GM19452 (cell line): Measurements from ENCODE around the gene ATP2A3.

Experiments
- ATAC-seq: cut with Tn5 transposase; IDR thresholded peaks from one replicate; pipeline ENCODE4 v1.9.1; 2021; ENCODE audit not compliant: unreplicated experiment

Gene ATP2A3

DNA sequence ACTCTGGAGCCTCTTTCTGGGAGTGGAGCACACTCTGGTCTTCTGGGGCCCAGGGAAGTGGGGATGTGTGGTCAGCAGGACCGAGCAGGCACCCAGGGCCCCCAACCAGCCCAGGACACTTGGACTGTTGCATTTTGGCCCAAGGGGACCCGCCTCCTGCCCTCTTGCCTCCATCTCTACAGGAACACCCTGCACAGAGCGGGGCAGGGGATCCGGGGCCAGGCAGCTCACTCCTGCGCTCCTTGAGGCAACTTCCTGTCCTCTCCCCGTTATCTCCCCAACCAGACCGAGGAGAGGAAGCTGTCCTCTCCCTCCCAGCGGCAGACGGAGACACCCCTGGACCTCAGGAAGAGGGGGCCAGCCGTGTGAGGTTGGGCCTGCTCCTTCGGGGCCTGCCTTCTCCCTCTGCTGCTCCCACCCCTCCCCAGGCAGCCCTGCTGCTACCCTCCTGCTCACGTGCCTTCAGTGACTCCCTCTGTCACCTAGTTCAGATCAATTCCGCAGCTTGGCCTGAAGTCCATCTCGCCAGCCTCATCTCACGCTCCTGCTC, 10.0 kb upstream of the ATP2A3 start:
- ATAC-seq: no peak

DNA sequence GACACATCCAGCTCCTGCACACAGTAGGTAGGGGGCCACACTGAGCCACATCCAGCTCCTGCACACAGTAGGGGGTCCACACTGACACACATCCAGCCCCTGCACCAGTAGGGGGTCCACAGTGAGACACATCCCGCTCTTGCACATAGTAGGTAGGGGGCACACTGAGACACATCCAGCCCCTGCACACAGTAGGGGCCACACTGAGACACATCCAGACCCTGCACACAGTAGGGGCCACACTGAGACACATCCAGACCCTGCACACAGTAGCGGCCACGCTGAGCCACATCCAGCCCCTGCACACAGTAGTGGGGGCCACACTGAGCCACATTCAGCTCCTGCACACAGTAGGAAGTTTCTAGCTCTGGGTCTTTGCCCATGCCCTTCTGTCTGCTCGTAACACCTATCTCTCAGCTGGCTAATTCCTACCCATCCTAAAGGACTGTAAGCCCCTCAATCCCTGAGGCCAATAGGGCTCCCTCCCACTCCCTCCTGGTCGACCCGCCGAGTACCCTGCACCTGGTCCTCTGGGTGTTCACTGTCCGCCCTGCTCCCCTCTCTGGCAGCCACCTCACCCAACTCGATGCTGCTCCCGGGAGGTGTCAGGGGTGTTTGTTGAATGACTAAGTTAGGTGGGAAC, 9.4 kb upstream of the ATP2A3 start:
- ATAC-seq: no peak

DNA sequence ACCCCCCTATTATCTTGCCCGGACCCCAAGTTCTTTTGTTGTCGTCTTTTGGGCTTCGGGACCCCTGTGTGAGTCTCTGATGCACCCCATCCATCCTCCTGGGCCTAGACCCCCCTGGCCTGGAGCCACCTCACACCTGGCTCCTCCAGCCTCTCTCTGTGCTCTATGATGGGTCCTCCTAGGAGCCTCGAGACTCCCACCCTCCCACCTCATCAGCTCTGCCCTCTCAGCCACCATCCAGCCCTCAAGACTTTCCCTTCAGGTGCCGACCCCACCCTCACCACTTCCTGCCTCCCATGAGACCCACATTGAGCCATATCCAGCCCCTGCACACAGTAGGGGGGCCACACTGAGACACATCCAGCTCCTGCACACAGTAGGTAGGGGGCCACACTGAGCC, 8.7 kb upstream of the ATP2A3 start:
- no peak for ATAC-seq

DNA sequence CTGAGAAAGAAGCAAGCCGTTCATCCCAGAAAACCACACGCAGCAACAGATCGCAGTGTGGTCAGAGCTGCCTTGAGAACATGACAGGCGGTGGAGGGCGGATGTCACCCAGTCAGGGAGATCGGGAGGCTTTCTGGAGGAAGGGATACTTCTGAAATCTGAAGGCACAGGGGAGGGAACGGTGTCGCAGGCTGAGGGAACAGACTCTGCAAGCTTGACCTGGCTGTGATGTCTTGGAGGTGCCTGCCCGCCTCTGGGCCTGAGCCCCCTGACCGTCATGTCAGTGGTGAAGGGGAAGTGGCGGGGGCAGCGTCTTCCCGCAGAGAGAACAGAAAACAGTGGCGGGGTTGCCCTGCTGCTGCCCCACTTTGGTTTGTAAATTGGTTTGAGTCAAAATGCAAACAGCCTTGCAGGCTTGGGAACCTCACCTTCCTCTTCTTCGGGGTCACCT, 8.1 kb upstream of the ATP2A3 start:
- ATAC-seq: no peak

DNA sequence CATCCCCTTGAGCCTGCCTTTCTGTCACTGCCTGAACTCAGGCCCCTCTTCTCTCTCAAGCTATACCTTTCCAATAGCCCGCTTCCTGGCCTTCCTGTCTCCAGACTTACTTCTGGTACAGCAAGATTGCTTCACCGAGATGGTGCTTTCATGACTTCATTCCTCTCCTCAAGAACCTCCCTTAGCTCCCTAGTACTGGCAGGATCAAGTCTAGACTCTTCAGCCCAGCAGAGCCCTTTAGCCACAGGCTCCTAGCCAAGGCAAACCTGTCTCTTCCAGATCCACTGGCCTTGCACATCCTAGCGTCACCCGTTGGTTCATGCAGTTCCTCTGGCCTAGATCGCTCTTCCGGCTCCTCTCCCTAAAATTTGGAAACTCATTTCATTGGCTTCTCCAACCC, 6.4 kb upstream of the ATP2A3 start:
- ATAC-seq: no peak

DNA sequence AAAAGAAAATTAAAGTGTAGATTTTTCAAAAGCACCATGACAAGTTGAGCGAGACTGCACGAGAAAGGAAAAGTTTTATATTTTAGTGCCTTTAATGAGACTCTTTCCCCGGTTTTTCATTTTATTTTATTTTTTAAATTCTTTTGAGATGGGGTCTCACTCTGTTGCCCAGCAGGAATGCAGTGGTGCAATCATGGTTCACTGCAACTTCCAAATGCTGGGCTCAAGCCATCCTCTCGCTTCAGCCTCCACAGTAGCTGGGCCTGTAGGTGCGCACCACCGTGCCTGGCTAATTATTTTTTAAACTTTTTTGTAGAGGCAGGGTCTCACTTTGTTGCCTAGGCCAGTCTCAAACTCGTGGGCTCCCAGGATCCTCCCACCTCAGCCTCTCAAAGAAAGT, 5.7 kb upstream of the ATP2A3 start:
- no peak for ATAC-seq

DNA sequence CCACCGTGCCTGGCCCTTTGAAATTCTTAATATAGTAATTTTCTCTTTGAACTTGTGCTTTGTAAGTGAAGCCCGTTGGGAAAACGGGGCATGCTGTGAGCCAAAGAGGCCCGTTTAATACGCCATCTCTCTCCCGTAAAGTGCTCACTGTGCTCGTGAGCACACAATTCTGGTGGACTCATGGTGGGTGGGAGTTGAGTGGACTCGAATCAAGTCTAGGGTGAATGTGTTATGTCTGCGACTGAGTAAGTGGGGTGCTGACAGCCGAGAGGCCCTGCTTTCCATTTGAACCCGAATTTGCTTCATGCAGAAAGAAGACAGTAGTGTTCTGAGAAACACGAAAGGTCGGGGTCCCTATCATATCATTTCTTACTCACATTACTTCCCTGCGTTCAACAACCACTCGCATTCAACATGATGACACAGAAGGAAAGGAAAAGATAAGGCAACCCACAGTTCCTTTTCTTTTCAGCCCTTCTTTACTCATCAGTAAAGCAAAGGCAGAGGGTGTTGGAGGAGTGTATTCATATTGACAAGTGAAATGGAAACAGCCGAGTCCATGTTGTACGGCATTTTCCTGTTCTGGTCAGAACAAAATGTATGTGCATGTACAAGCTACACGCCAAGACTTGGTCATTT, 4.8 kb upstream of the ATP2A3 start:
- no peak for ATAC-seq

DNA sequence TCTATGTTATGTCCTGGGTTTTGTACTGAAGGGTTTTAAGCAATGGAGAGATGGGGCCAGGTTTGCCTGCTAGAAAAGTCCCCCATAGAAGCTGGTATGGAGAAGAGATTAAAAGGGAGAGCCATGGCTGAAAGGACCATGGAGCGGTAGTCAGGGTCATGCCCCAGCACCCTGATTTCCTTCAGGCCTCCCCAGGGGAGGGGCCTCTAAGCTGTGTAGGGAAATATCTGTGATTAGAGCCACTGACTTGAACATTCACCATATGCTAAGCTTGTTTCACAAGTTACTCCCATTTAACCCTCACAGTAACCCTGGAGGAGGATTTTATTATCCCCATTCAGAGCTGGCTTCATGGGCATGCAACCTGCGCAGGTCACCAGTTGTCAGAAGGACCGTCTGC, 3.8 kb upstream of the ATP2A3 start:
- no peak for ATAC-seq

DNA sequence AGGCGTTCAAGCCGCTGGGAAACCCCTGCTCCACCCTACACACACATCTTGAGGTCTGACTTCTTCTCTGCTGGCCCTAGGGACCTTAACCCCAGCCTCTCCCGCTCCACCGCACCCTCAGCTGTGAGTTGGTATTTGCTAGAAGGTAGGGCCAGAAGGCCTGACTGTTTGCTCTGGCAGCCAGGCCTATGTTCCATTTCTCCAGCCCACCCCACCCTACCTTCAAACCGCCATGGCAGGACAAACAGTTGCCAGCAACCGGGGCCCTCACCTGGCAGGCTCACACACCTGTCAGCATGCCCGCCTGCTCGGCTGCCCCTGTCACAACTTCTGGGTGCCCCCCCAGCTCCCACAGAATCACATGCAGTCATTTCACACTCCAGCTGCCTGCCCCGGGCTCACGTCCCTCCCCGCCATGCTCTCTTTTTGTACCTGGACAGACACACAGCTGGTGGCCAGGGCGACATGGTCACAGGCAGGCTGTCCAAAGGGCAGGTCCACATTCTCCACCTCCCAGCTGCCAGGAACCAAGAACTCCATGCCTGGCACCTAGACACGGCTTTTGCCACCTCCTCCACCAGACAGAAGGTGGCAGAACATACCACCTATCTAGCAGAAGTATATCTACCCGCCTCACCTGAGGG, 2.6 kb upstream of the ATP2A3 start:
- ATAC-seq: no peak

DNA sequence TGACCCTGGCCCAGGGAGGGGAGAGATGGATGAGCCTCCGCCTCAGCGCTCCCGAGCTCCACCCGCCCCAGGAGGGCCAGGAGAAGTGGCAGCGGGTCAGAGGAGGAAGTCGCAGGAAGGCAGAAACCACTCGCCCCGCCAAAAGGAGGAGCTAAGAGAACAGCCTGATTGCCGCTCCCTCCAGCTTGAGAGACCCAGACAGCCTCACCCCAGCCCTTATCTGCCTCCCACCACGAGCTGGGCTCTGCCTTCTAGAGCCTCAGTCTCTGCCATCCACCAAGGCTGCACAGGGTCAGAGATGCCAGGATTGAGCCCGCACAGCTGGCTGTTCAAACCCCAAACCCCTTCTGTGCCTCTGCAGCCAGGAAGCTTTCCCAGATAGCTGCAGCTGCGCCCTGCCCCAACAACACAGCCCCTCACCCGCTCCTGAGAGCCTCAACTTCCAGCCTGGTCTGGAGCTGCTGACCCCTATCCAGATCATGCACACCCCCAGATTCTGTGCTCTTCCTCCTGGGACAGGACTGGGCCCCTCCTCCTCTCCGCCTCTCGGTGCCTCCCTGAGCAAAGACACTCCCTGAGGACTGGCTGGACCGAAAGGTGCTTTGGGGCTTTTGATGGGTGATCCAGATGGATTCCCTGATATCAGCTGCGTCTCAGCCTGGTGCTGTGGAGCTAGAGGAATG, 1.0 kb upstream of the ATP2A3 start:
- ATAC-seq: no peak

DNA sequence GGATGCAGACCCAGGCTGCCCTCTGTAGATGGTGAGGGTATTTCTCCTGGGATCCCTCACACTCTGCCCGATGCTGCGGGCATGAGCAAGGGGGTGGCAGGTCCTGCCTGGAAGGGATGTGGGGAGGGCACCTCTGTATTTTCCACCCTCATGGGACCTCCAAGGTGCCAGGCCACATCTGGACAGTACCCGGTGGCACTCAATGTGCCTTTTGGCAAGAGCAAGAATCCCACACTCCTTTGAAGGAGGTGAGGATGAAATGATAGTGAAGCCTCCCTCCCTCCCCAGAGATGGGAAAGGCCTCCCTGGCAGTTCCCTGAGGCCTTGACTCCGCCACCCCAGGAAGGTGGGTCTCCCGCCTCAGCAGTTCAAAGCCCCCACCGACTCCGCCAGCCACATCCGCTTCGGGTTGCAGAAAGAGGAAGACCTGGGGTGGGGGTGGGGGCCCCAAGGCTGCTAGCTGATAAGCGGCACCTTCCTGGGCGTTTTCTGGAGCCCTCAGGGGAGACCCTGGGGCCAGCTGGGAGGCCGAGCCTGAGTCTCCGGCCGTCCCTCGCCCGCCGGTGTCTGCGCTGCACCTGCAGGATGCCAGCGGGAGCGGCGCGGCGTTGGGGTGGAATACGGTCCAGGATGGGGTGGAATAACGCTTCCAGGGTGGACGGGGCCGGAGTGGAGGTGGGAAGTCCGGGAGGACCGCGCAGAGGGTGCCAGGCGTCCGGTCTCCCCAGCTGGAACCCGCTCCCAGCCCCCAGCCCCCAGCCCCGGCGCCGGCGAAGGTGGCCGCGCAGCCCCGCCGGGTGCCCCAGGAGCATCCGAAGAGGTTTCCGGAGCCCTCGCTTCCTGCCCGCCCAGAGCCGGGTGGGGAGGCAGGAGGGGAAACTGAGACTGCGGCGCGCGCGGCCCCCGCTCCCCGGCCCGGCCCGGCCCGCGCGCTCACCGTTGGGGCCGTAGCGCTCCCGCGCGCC, 718 bp downstream of the ATP2A3 start:
- no peak for ATAC-seq

DNA sequence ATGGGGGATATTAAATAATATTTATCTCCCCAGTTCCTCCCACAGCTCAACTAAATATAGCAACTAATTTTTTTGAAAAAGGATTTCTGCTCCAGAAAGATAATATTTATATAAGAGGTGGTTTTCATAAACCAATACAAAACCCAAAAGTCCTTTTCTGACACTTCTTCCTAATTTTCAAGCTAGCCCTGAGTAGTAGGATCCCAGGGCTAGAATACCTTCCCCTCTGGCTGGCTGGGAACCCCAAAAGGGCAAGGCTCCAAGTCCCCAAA, 1.3 kb downstream of the ATP2A3 start:
- no peak for ATAC-seq

DNA sequence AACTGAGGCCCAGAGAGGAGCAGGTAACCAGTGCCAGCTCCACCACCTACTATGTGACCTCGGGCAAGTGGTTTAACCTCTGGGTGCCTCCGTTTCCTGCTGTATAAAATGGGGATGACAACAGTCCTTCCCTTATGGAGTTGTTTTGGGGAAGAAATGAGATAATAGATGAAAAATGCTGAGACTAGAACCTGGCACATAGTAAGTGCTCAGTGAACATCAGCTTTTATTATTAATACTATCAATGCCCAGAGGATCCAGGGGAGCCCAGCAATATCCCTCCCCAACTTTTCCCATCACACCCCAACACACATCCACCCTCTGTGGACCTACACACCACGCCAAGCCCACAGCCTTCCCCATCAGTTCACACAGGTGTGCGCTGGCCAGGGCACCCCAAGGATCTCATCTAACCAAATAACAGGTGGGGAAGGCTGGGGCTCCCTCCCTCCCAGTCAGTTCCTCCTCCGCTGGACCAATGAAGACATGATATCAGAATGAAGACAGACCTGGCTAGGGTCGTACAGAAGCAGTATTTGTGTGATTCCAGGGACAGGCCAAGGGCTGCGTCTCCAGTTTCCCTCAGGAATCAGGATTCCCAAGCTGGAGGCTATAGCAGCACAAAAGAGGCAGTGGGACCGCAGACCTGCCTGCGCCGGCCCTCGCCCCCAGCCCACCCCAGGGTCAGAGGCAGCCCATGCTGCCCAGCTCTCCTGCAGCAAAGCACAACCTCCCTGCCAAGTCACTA, 1.8 kb downstream of the ATP2A3 start:
- ATAC-seq: no peak

DNA sequence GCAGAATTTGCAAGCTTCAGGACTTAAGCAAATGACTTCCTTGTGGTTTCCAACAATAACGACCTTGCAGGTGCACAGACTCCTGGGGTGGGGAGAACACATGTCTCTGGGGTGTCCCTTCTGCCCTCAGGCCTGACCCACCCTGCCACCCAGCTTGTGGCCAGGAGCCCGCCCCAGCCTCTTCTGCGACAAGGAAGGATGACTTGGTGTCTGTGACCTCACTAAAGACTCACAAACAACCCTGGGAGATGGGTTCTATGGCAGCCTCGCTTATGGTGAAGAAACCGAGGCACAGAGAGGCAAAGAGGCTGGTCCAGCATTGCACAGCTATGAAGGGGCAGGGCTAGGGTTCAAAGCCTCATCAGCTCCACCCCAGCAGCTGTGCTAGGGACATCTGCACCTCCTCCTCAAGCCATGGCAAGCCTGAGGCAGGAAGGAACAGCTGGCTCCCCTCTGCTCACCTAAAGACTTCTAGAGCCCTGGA, 2.6 kb downstream of the ATP2A3 start:
- no peak for ATAC-seq

DNA sequence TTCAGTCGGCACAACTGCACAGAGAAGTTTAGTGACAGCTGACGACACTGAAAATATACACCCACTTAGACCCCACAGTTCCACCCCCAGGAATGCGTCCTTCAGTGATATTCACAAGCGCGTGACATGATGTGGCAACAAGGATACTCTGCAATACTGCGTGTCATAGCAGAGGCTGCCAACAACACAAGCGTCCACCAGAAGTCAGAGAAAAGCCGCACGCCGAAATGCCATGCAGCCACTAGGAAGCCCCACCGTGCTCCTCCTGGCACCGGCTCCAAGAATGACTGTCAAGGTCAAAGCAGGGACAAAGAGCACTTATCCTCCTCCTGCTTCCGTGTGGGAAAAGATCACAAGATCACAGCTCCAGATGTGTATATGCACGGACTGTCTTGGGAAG, 3.5 kb downstream of the ATP2A3 start:
- no peak for ATAC-seq

DNA sequence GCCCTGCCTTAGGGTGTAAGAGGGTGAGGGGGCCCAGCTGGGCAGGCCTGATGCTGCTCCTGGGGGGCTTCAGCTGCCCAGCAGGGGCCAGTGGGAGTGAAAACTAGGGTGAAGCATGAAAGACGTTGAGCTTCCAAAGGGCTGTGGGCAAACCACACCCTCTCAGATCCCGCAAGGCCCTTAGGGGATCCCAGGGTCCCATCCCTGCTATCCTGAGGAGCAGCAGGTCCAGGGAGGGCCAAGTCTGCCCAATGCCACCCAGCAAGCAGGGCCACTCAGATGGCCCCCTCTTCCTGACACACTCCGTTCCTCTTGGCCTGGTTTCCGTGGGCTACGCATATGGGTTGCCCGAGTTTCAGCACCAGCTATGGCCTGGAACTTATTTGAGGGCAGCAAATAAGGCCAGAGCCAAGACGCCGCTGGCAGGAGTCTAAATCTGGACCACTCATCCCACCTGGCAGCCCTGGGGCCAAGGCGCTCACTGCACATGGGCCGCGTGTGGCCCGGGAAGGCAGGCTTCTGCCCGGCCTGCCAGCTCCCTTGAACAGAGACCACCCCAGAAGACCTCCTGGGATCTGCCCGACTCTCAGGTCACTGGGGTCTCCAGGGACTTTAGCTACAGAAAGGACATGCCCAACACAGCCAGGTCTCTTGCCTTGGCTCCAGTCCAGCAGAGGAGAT, 4.2 kb downstream of the ATP2A3 start:
- no peak for ATAC-seq

DNA sequence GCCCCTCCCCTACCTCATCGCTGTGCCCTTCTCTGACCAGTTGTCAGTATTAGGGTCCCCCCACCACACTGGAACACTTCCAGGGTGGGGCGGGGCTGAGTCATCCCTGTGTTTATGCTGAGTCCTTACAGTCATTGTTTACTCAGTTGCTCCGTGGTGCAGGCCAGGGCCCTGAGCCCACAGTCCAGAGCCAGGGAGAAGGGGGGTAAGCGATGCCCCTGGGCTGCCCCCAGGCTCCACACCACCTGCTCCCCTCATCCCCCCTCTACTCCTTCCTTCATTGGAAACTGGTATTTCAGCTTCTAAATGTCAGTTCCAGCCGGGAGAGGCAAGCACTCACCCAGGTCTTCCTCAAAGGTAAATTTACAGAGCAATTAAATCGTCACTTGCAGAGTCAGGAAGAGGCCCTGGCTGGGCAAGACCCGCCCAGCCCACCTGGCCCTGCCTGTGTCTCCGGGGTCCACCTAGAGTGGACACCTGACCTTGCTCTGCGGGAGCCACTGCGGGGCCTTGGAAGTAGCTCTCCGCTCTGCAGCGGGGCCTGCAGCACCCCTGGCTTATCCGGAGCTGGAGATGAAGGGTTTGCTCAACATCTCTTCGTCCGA, 4.8 kb downstream of the ATP2A3 start:
- no peak for ATAC-seq

DNA sequence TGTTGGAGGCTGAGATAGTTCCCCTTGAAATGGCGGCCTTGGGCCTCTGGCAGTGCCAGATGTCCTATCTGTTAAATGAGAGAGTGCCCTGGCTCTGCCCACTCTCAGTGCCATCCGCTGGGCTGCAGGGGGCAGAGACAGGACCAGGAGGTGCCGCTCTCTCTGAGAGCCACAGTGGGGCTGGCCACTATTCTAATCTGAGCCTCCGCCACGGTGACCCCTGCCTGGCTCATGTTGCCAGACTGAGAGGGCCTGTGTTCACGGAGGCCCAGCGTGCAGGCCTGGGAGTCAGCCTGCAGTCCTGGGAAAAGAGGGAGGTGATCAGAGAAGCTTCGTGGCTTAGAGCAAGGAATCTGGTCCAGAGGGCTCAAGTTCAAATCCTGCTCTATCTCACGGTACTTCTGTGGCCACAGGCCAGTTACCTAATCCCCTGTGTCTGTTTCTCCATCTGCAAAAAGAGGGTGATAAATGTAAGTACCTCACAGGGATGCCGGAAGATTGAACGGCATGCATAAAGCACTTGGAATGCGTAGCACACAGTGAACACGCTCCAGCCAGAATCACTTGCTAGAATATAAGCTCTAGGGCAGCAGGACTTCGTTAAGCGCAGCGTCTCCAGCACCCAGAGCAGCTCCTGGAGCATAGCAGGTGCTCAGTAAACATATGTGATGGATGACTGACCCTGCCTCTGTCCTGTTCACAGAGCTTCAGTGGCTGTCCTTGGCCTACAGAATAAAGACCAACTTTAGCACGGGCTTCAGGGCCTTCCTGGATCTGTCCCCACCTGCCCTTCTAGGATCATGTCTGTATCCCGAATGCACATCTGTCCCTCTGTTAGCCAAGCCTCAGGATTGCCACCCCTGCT, 6.3 kb downstream of the ATP2A3 start:
- ATAC-seq: no peak
